CD14-positive monocyte (primary cell): ENCODE results near the gene DTD1. TPM values are rescaled to one million over a fixed set of nuclear protein-coding genes. Genes with fewer than 3 reads are reported as not detected.

ENCODE experiments used
- DNase-seq, 3 donors: peaks; one replicate each; pipeline ENCODE4 v3.0.0-alpha.2; 2011 to 2022
- H2AFZ ChIP-seq: 2 replicates; pipeline ENCODE4 v1.6.0; 2012; ENCODE audit warnings: mild to moderate bottlenecking, low read depth, low read length, inconsistent platforms; ENCODE audit not compliant: insufficient read depth, poor library complexity, severe bottlenecking
- H3K27ac ChIP-seq, 2 donors: 1 replicate in 1 of 2; 2 replicates in 1 of 2; pipeline ENCODE4 v1.5.1; 2012 to 2013; ENCODE audit warnings: low read length in 2 of 2, control low read depth in 1 of 2, inconsistent platforms in 1 of 2, low read depth in 1 of 2, mild to moderate bottlenecking in 1 of 2
- H3K27me3 ChIP-seq, 2 donors: one replicate each; pipeline versions ENCODE4 v1.6.0 to v1.6.1; 2011 to 2013; ENCODE audit warnings: low read length in 2 of 2; ENCODE audit not compliant: control insufficient read depth in 2 of 2, insufficient read depth in 2 of 2
- H3K36me3 ChIP-seq, 2 donors: replicated peaks in 1 of 2; 1 replicate in 1 of 2; 2 replicates in 1 of 2; pipeline versions ENCODE4 v1.5.1 to v1.6.1; 2012 to 2013; ENCODE audit warnings: low read length in 2 of 2, control low read depth in 1 of 2, inconsistent platforms in 1 of 2, mild to moderate bottlenecking in 1 of 2; ENCODE audit not compliant: insufficient read depth in 2 of 2, control insufficient read depth in 1 of 2
- H3K4me1 ChIP-seq, 2 donors: 1 replicate in 1 of 2; 2 replicates in 1 of 2; pipeline versions ENCODE4 v1.5.1 to v1.6.1; 2012 to 2013; ENCODE audit warnings: low read length in 2 of 2, control low read depth in 1 of 2, inconsistent platforms in 1 of 2, mild to moderate bottlenecking in 1 of 2, moderate library complexity in 1 of 2; ENCODE audit not compliant: insufficient read depth in 2 of 2, control insufficient read depth in 1 of 2
- H3K4me2 ChIP-seq: replicated peaks from 2 replicates; pipeline ENCODE3; 2012; ENCODE audit warnings: low read length, moderate library complexity, mild to moderate bottlenecking; ENCODE audit not compliant: poor library complexity, severe bottlenecking; ENCODE audit errors: extremely low read depth
- H3K4me3 ChIP-seq, 3 experiments: fragments of 200-600 bp in 1 of 3; sonication (generic) in 1 of 3; replicated peaks in 1 of 3; 1 replicate in 2 of 3; 2 replicates in 1 of 3; pipeline ENCODE4 v1.5.1; 2011 to 2013; ENCODE audit warnings: low read length in 3 of 3, mild to moderate bottlenecking in 3 of 3, control low read depth in 2 of 3, low read depth in 2 of 3, inconsistent platforms in 1 of 3, moderate library complexity in 1 of 3
- H3K79me2 ChIP-seq: 2 replicates; pipeline ENCODE4 v1.6.0; 2012; ENCODE audit warnings: mild to moderate bottlenecking, control low read depth, inconsistent platforms, low read length, moderate library complexity; ENCODE audit not compliant: insufficient read depth
- H3K9ac ChIP-seq: 2 replicates; pipeline ENCODE4 v1.6.0; 2017; ENCODE audit warnings: low read length, mild to moderate bottlenecking; ENCODE audit not compliant: insufficient read depth, poor library complexity, severe bottlenecking
- H3K9me3 ChIP-seq, 2 donors: replicated peaks in 1 of 2; 1 replicate in 1 of 2; 2 replicates in 1 of 2; pipeline versions ENCODE4 v1.5.1 to v1.6.1; 2012 to 2013; ENCODE audit warnings: low read length in 2 of 2, control low read depth in 1 of 2; ENCODE audit not compliant: control insufficient read depth in 1 of 2, insufficient read depth in 1 of 2
- H4K20me1 ChIP-seq: 2 replicates; pipeline ENCODE4 v1.6.0; 2012; ENCODE audit warnings: mild to moderate bottlenecking, low read length, control low read depth, moderate library complexity; ENCODE audit not compliant: insufficient read depth
- H3K27ac Mint-ChIP-seq, 7 donors: one replicate each; pipeline ENCODE4 v1.8.0; 2020; ENCODE audit warnings: mild to moderate bottlenecking in 7 of 7, mixed read lengths in 7 of 7, moderate library complexity in 6 of 7, inconsistent platforms in 2 of 7
- H3K27me3 Mint-ChIP-seq, 3 donors: one replicate each; pipeline ENCODE4 v1.8.0; 2021 to 2022; ENCODE audit warnings: low read depth in 3 of 3, mild to moderate bottlenecking in 3 of 3, mixed read lengths in 3 of 3, moderate library complexity in 3 of 3, inconsistent platforms in 1 of 3
- H3K36me3 Mint-ChIP-seq, 2 donors: one replicate each; pipeline ENCODE4 v1.8.0; 2020; ENCODE audit warnings: mixed read lengths in 2 of 2, inconsistent platforms in 1 of 2, mild to moderate bottlenecking in 1 of 2
- H3K4me1 Mint-ChIP-seq: one replicate; pipeline ENCODE4 v1.8.0; 2020; ENCODE audit warnings: mild to moderate bottlenecking, mixed read lengths
- H3K4me3 Mint-ChIP-seq, 2 donors: one replicate each; pipeline ENCODE4 v1.8.0; 2020; ENCODE audit warnings: mild to moderate bottlenecking in 2 of 2, mixed read lengths in 2 of 2, moderate library complexity in 1 of 2
- H3K9me3 Mint-ChIP-seq, 7 donors: one replicate each; pipeline ENCODE4 v1.8.0; 2020 to 2022; ENCODE audit warnings: mixed read lengths in 7 of 7, mild to moderate bottlenecking in 6 of 7, moderate library complexity in 6 of 7, inconsistent platforms in 2 of 7
- CTCF ChIP-seq: fragments of 200-600 bp; IDR thresholded peaks from one replicate; pipeline ENCODE4 v1.8.0; 2022; ENCODE audit warnings: antibody characterized with exemption, mild to moderate bottlenecking
- WGBS: methylation state at CpG from one replicate; pipeline ENCODE4 v1.1.5; 2013; ENCODE audit warnings: missing lambda C conversion rate; ENCODE audit not compliant: insufficient coverage; 5-methylcytosine and 5-hydroxymethylcytosine counted together
- intact Hi-C, 2 donors: fragments of 100-400 bp; cut with micrococcal nuclease; formaldehyde crosslinking; loops; one replicate each; pipeline versions ENCODE4 v1.15.0 to v1.15.1; 2023
- polyA plus RNA-seq, 3 donors: library from polyadenylated mRNA; depleted of rRNA in 1 of 3; unstranded in 2 of 3; stranded (reverse) in 1 of 3; fragments of 300-500 nt in 2 of 3; fragments of >200 nt in 1 of 3; fragmentation: Illumina TruSeq in 2 of 3; gene quantifications; 1 replicate in 2 of 3; 2 replicates in 1 of 3; pipeline ENCODE4 v1.2.3, GENCODE V29; 2012 to 2021

DTD1 gene
- polyA plus RNA-seq, 3 donors = 18.8 to 33.6 (median 26.3) TPM

DNA sequence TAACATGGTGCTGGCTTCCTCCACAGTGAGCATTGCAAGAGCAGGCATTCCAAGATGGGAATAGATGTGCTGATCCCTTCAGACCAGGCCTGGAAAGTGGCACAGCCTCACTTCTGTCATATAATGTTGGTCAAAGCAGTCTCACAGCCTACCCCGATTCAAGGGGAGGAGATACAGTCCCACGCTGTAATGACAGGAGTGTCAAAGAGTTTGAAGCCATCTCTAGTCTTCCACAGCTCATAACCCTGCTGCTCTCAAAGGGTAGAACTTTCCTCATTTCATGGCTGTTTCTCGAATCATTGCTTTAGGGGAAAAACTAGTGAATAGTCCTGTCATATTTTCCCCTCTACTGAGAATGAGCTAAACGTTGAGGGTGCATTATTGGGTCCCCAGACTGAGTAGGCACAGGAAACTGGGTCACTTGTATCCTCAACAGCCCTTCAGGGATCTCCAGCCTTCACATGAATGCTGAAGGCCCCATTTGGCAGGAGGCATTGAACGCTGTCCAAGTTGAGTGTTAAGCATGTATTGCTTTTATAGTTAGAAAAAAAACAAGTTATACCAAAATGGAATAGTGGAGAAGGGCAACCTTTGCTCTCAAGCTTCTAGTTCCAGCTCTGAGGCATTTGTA lies 27.3 kb downstream of the DTD1 start:
- Histone ChIP-seq H3K9me3 (no peaks in the 10 kb centered on the region), H3K36me3 (no peaks in the 10 kb centered on the region), H4K20me1 (no peaks in the 10 kb centered on the region), H3K79me2 (no peaks in the 10 kb centered on the region), H3K4me3 (no peak overlapping the region), H3K27me3 (no peaks in the 10 kb centered on the region), H3K4me2 (no peak overlapping the region), H3K9ac (no peak overlapping the region), H3K27ac (no peak overlapping the region), H2AFZ (no peak overlapping the region), H3K4me1 (no peaks in the 10 kb centered on the region)
- no peak overlapping the region for H3K4me3 Mint-ChIP-seq
- H3K9me3 Mint-ChIP-seq = peaks cover 0 to 5% (median 0%) of the 10 kb centered on the region in 7 donors
- no peak for DNase-seq
- peak overlapping the region in 3 of 7 donors; percentile 21 to 38 (median 33) for H3K27ac Mint-ChIP-seq
- peaks cover 3% of the 10 kb centered on the region for H3K4me1 Mint-ChIP-seq
- peaks cover 4 to 12% of the 10 kb centered on the region in 2 donors for H3K36me3 Mint-ChIP-seq
- intact Hi-C loops = no loop called here
- WGBS = 83% methylated on average over 2 of the region's 5 CpGs
- H3K27me3 Mint-ChIP-seq = peaks cover 0 to 1% (median 0%) of the 10 kb centered on the region in 3 donors
- TF ChIP-seq CTCF = no peak

- no peak overlapping the region for H3K4me3 Mint-ChIP-seq
- no peaks in the 10 kb centered on the region for H3K4me1 Mint-ChIP-seq
- DNase-seq = no peak
- 95% methylated on average over 4 of the region's 5 CpGs for WGBS
- H3K36me3 ChIP-seq = no peaks in the 10 kb centered on the region
- intact Hi-C loops = no loop called here
- no peak overlapping the region for H3K9ac ChIP-seq
- H3K27ac ChIP-seq = no peak overlapping the region
- no peak for TF ChIP-seq CTCF
- no peak overlapping the region for H3K4me2 ChIP-seq
- H3K27me3 ChIP-seq = no peaks in the 10 kb centered on the region
- H3K9me3 Mint-ChIP-seq = peaks cover 0 to 5% (median 0%) of the 10 kb centered on the region in 7 donors
- no peak overlapping the region for H2AFZ ChIP-seq
- H3K9me3 ChIP-seq = no peaks in the 10 kb centered on the region
- no peaks in the 10 kb centered on the region for H4K20me1 ChIP-seq
- H3K36me3 Mint-ChIP-seq = peaks cover 0 to 10% of the 10 kb centered on the region in 2 donors
- peaks cover 0 to 1% (median 0%) of the 10 kb centered on the region in 3 donors for H3K27me3 Mint-ChIP-seq
- H3K27ac Mint-ChIP-seq = no peak overlapping the region
- no peak overlapping the region for H3K4me3 ChIP-seq
- no peaks in the 10 kb centered on the region for H3K79me2 ChIP-seq
- no peaks in the 10 kb centered on the region for H3K4me1 ChIP-seq
Measured at GRCh38 chr20:18621004-18621403, 33.1 kb downstream of the DTD1 start.
